Pancreas (tissue), 10 donors: ENCODE measurements around the gene MYO1A. TPM values are rescaled to one million over a fixed set of nuclear protein-coding genes. Genes with fewer than 3 reads are reported as not detected.
A peak's percentile ranks its signal among the peaks of the same experiment; 100 is the strongest.
"Not testable (repeated sequence)": the region's sequence is repeated elsewhere in the genome, so short reads cannot be mapped to it uniquely, and the experiment has no call there.

ENCODE experiments used
- ATAC-seq, 4 donors: fragments of 200-7000 bp; cut with Tn5 transposase; one replicate each; pipeline versions ENCODE4 v1.8.0 to v1.9.1; 2020; ENCODE audit warnings: mild to moderate bottlenecking in 4 of 4, moderate library complexity in 4 of 4
- DNase-seq, 6 donors: peaks; one replicate each; pipeline ENCODE4 v3.0.0-alpha.2; 2020
- FAIRE-seq: peaks from 2 replicates; lab custom pipeline; 2012; peaks lifted over from hg19 to GRCh38; lab: Jason Lieb, UNC
- H3K27ac ChIP-seq, 4 donors: fragments of 200-600 bp; sonication (generic); 1 replicate in 3 of 4; 2 replicates in 1 of 4; pipeline versions ENCODE4 v1.5.0 to v1.8.0; 2020
- H3K27me3 ChIP-seq, 4 donors: fragments of 200-600 bp; one replicate each; pipeline ENCODE4 v1.8.0; 2021
- H3K36me3 ChIP-seq, 3 donors: fragments of 200-600 bp; sonication (generic) in 1 of 3; one replicate each; pipeline versions ENCODE4 v1.5.0 to v1.8.0; 2020 to 2021
- H3K4me1 ChIP-seq, 3 donors: fragments of 200-600 bp; one replicate each; pipeline ENCODE4 v1.8.0; 2021
- H3K4me3 ChIP-seq, 4 donors: fragments of 200-600 bp; sonication (generic) in 2 of 4; one replicate each; pipeline versions ENCODE4 v1.5.0 to v1.8.0; 2020 to 2021
- H3K9me3 ChIP-seq, 4 donors: fragments of 200-600 bp; one replicate each; pipeline ENCODE4 v1.8.0; 2021
- CTCF ChIP-seq, 4 donors: fragments of 200-600 bp; sonication (generic) in 3 of 4; IDR thresholded peaks; one replicate each; pipeline versions ENCODE4 v1.5.0 to v1.8.0; 2021; ENCODE audit warnings: antibody characterized with exemption in 4 of 4
- WGBS, 2 donors: extraction: QIAGEN DNeasy Blood & Tissue Kit; methylation state at CpG; one replicate each; pipeline ENCODE4 v1.1.7; 2013; 5-methylcytosine and 5-hydroxymethylcytosine counted together
- intact Hi-C, 3 donors: fragments of 100-400 bp; cut with DNase I; formaldehyde crosslinking; loops; one replicate each; pipeline versions ENCODE4 v1.11.1 to v1.14.2; 2022
- polyA plus RNA-seq, 2 donors: library from polyadenylated mRNA; stranded (reverse); fragments of 200-250 nt; gene quantifications; one replicate each; pipeline ENCODE4 v1.2.3, GENCODE V29; 2013
- total RNA-seq, 6 donors: library from RNA; stranded (reverse); fragmentation: NEBNext Ultra II Directional in 4 of 6; extraction: Animal tissue kit (Norgen Biotek cat#: 25700) in 4 of 6; gene quantifications; one replicate each; pipeline versions ENCODE4 v1.2.1 to v1.2.4, GENCODE V29; 2021 to 2023
- donor health status: healthy with polysubstance abuse.
- donor health status: DM: no; HTN: no; CAD: no; lungs with moderate emphysema.
- donor health status: DM: no; HTN: no; CAD: no.
- donor health status: control.
- donor health status: control.
- donor health status: Bipolar disorder and iron deficiency.
- donor health status: DM: yes; HTN: yes; CAD: no.
- donor health status: DM: no; HTN: no; CAD: no.
- donor health status: DM: no; HTN: no; CAD: no.
- donor health status: DM: yes; HTN: yes; CAD: no.

The MYO1A gene
- total and polyA plus RNA-seq, 8 donors: 0.15 to 0.65 (median 0.47) TPM; not detected in 1

- TF ChIP-seq CTCF (IDR thresholded peaks at IDR 0.05): no peak
- Histone ChIP-seq H3K9me3 (no peaks in the 10 kb centered on the region), H3K4me3 (no peak overlapping the region), H3K4me1 (peaks cover 3 to 10% (median 7%) of the 10 kb centered on the region in 3 donors), H3K27ac (no peak overlapping the region), H3K36me3 (no peaks in the 10 kb centered on the region), H3K27me3 (no peaks in the 10 kb centered on the region)
- FAIRE-seq (no peak), DNase-seq (no peak), ATAC-seq (no peak)
- intact Hi-C loops: no loop called here
- WGBS, 2 donors: 100% methylated on average over 1 of the region's 1 CpG
These were observed 30.9 kb upstream of the MYO1A start for GRCh38 chr12:57080855-57081254.

GRCh38 chr12:57079821-57080220, 29.9 kb upstream of the MYO1A start:
- no peak for FAIRE-seq
- TF ChIP-seq CTCF (IDR thresholded peaks at IDR 0.05): no peak
- WGBS, 2 donors: 79 to 92% methylated on average over 1 of the region's 1 CpG

GRCh38 chr12:57078519-57079404, 28.8 kb upstream of the MYO1A start, which contains the start of gene NEMP1:
NEMP1 (minus strand) TSS chr12:57078791; CDS start chr12:57078745, 46 bp downstream.
- intact Hi-C loops: no loop called here
- peak; percentile 99 to 100 (median 100) for ATAC-seq
- WGBS, 2 donors: 0 to 1% methylated on average over 39 of the region's 39 CpGs
- DNase-seq: peak; percentile 78 to 98 (median 97)
- Histone ChIP-seq H3K4me3 (peak within 1 kb of the TSS; percentile 55 to 85 (median 68)), H3K36me3 (no peaks in the 10 kb centered on the region), H3K27ac (peak within 1 kb of the TSS; percentile 46 to 90 (median 67)), H3K4me1 (peaks cover 3 to 10% (median 7%) of the 10 kb centered on the region in 3 donors), H3K27me3 (no peaks in the 10 kb centered on the region), H3K9me3 (no peaks in the 10 kb centered on the region)
- peak; percentile 99 for FAIRE-seq
- no peak for TF ChIP-seq CTCF (IDR thresholded peaks at IDR 0.05)

More at GRCh38 chr12:57079821-57080220, 29.9 kb upstream of the MYO1A start:
- no peak overlapping the region for H3K4me3 ChIP-seq
- H3K36me3 ChIP-seq: no peaks in the 10 kb centered on the region
- H3K27ac ChIP-seq: peak overlapping the region in 2 of 4 donors; percentile 68 to 90
- ATAC-seq: no peak
- H3K4me1 ChIP-seq: peaks cover 3 to 10% (median 7%) of the 10 kb centered on the region in 3 donors
- intact Hi-C loops: no loop called here
- H3K27me3 ChIP-seq: no peaks in the 10 kb centered on the region
- DNase-seq: no peak
- no peaks in the 10 kb centered on the region for H3K9me3 ChIP-seq

DNA sequence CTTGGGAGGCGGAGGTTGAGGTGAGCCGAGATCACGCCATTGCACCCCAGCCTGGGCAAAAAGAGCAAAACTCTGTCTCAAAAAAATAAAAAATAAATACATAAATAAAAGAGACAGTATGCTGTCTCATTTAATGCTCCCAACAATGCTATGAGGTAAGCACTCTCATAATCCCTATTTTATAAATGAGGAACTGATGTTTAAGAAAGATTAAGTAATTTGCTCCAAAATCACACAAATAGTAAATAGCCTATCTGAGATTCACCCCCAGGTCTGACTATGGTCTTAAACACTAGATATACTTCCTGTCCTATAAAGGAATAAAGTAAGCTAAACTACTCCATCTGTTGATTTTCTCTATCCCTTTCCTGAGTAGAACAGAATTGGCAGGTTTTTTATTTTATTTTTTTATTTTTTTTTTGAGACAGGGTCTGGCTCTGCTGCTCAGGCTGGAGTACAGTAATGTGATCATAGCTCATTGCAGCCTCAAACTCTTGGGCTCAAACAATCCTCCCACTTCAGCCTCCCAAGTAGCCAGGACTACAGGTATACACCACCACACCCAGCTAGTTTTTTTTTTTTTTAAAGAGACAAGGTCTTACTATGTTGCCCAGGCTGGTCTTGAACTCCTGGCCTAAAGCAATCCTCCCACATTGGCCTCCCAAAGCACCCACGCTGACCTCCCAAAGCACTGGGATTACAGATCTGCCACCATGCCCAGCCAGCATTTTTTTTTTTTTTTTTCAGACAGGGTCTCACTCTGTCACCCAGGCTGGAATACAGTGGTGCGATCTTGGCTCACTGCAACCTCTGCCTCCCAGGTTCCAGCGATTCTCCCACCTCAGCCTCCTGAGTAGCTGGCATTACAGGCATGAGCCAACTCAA, 23.9 kb upstream of the MYO1A start:
- not testable (repeated sequence) for DNase-seq, H3K27ac ChIP-seq, H3K27me3 ChIP-seq, FAIRE-seq, ATAC-seq, H3K9me3 ChIP-seq, H3K4me3 ChIP-seq, H3K36me3 ChIP-seq, H3K4me1 ChIP-seq
- intact Hi-C loops: loop anchor here in 1 of 3 donors (5.0 kb wide), 1 partner anchor 38 kb away; the partner anchor contains the start of gene STAT6
- 97 to 98% methylated on average over 6 of the region's 6 CpGs for WGBS, 2 donors

DNA sequence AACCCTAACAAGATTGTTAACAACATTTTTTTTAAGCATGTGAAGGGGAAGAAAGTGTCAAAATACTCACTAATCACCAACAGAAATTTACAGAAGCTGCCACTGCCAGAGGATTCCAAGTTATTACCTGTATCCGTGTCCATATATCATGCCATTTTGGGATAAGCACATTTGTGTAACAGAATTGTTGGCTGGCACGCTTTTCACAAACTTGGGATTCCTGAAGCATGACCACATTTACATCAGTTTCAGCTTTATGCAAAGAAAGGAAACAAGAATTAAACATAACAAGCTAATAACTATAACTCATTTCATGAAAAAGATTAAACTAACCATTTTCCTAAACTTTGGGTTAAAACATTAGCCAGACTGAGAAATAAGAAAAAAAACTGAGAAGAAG, 22.7 kb upstream of the MYO1A start:
- Histone ChIP-seq H3K27ac (no peak overlapping the region), H3K4me1 (peaks cover 0 to 7% (median 2%) of the 10 kb centered on the region in 3 donors), H3K9me3 (no peaks in the 10 kb centered on the region), H3K36me3 (no peaks in the 10 kb centered on the region), H3K4me3 (no peak overlapping the region), H3K27me3 (no peaks in the 10 kb centered on the region)
- intact Hi-C loops: loop anchor here in 1 of 3 donors (5.0 kb wide), 1 partner anchor 40 kb away; the partner anchor contains the start of gene STAT6
- WGBS, 2 donors: 81 to 85% methylated on average over 2 of the region's 2 CpGs
- FAIRE-seq (no peak), DNase-seq (no peak), ATAC-seq (no peak)
- TF ChIP-seq CTCF (IDR thresholded peaks at IDR 0.05): no peak
